22Rv1 (cell line): Measurements from ENCODE around the gene CFAP74.
A peak's percentile ranks its signal among the peaks of the same experiment; 100 is the strongest.

Experiments
- H3K27ac ChIP-seq: fragments of 450-650 bp; 2 replicates; pipeline ENCODE4 v1.5.1; 2017
- ZFX ChIP-seq: fragments of 450-650 bp; IDR thresholded peaks from 2 replicates; pipeline ENCODE4 v1.6.1; 2017; ENCODE audit warnings: antibody characterized with exemption, borderline replicate concordance
- TF ChIP-seq, protein P1 (sequence below): fragments of 450-650 bp; IDR thresholded peaks from 2 replicates; pipeline ENCODE4 v1.5.1; 2017; ENCODE audit warnings: mild to moderate bottlenecking

Gene CFAP74

DNA sequence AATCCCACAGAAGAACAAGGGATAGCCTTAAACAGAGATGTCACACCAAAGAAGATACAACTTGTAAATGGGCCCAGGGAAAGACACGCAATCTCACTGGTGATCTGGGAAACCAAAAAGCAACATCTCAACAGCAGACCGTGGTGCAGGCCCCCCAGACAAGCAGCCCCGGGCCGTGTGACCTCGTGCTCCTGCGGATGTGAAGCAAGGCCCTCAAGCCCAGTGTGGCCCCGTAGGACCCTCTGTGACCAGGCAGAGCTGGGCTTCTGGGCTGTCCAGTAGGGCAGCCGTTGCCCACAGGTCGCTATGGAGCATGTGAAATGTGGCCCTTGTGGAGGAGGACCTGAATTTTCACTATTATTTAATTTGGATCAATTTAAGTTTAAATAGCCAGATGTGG is 49.6 kb downstream of the CFAP74 start:
- TF ChIP-seq, protein P1, sequence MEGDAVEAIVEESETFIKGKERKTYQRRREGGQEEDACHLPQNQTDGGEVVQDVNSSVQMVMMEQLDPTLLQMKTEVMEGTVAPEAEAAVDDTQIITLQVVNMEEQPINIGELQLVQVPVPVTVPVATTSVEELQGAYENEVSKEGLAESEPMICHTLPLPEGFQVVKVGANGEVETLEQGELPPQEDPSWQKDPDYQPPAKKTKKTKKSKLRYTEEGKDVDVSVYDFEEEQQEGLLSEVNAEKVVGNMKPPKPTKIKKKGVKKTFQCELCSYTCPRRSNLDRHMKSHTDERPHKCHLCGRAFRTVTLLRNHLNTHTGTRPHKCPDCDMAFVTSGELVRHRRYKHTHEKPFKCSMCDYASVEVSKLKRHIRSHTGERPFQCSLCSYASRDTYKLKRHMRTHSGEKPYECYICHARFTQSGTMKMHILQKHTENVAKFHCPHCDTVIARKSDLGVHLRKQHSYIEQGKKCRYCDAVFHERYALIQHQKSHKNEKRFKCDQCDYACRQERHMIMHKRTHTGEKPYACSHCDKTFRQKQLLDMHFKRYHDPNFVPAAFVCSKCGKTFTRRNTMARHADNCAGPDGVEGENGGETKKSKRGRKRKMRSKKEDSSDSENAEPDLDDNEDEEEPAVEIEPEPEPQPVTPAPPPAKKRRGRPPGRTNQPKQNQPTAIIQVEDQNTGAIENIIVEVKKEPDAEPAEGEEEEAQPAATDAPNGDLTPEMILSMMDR = no peak
- no peak for TF ChIP-seq ZFX

DNA sequence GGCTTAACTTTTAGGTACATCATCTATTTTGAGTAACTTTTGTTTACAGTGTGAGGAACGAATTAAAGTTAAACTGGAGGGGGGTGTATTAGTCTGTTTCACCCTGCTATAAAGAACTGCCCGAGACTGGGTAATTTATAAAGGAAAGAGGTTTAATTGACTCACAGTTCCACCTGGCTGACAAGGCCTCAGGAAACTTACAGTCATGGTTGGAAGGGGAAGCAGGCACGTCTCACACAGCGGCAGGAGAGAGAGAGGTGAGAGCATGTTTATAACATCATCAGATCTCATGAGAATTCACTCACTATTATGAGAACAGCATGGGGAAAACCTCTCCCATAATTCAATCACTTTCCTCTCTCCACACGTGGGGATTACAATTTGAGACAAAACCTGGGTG is 52.6 kb downstream of the CFAP74 start:
- TF ChIP-seq ZFX = no peak
- TF ChIP-seq, protein P1 = no peak
- H3K27ac ChIP-seq = no peak overlapping the region

More for the DNA sequence above, 49.6 kb downstream of the CFAP74 start:
- H3K27ac ChIP-seq = no peak overlapping the region

DNA sequence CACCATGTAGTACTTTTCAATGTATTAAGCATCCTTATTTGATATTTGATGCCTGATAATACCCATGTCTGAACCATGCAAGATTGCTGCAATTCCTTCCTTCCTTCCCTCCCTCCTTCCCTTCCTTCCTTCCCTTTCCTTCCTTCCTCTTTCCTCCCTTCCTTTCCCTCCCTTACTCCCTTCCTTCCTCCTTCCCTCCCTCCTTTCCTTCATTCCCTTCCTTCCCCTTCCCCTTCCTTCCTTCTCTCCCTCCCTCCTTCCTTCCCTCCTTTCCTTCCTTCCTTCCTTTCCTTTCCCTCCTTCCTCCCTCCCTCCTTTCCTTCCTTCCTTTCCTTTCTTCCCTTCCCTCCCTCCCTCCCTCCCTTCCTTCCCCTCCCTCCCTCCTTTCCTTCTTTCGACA is 54.8 kb downstream of the CFAP74 start:
- TF ChIP-seq ZFX = no peak
- TF ChIP-seq, protein P1 = no peak
- no peak overlapping the region for H3K27ac ChIP-seq

DNA sequence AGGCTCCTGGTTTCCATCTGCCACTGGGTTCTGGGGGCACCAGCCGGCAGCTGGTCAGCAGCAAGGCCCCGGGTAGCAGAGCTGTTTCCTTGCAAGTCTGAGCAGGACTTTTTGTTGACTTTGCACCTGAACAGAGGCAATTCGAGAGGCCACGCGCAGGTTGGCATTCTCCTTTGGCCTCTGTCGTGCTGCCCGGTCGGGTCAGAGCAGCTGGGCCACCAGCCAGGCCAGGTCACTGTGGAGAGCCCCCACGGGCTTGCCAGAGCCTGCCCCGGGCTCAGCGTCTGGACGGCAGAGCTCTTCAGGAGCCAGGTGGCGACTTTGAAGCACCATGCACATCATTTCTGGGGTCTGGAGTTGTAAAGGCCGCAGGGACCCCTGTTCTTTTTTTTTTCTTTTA is 56.1 kb downstream of the CFAP74 start:
- TF ChIP-seq, protein P1 = no peak
- TF ChIP-seq ZFX = no peak
- H3K27ac ChIP-seq = no peak overlapping the region

DNA sequence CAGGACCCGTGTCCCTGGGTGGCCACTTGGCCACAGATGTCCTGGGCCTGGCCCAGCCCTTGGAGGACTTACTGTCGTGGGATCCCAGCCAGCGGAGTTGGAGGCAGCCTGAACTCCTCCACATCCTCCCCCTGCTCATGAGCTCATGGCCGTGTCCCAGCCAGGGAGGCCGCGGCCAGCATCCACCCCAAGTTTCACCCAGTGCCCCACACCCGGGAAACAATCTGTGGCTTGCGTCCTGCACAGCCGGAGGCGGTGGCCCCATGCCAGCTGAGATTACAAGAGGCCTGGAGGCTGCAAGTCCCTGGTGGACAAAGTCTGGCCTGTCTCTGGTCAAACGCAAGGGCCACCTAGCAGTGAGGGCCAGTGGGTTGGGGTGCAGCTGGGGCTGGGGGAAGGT is 57.0 kb downstream of the CFAP74 start:
- TF ChIP-seq, protein P1 = no peak
- TF ChIP-seq ZFX = no peak
- H3K27ac ChIP-seq = no peak overlapping the region

DNA sequence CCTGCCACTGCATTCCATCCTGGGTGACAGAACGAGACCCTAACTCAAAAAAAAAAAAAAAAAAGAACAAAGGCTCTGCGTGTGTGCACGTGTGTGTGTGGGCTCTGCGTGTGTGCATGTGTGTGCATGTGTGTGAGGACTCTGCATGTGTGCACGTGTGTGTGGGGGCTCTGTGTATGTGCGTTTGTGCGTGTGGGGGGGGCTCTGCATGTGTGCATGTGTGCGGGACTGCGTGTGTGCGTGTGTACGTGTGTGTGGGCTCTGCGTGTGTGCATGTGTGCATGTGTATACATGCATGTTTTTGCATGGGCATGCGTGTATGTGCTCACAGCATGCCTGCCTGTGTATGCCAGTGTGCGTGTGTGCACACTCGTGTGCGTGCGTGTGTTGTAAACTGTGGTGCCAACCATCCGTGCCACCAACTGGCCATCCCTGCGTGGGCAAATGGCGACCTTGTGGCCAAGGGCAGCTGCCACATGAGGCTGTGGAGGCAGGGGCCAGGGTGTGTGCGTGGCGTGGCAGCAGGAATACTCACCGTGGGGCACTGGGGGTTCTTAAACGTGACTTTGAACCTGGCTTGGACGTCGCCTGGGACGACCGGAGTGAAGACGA is 57.7 kb downstream of the CFAP74 start:
- TF ChIP-seq ZFX = no peak
- TF ChIP-seq, protein P1 = no peak
- H3K27ac ChIP-seq = no peak overlapping the region

DNA sequence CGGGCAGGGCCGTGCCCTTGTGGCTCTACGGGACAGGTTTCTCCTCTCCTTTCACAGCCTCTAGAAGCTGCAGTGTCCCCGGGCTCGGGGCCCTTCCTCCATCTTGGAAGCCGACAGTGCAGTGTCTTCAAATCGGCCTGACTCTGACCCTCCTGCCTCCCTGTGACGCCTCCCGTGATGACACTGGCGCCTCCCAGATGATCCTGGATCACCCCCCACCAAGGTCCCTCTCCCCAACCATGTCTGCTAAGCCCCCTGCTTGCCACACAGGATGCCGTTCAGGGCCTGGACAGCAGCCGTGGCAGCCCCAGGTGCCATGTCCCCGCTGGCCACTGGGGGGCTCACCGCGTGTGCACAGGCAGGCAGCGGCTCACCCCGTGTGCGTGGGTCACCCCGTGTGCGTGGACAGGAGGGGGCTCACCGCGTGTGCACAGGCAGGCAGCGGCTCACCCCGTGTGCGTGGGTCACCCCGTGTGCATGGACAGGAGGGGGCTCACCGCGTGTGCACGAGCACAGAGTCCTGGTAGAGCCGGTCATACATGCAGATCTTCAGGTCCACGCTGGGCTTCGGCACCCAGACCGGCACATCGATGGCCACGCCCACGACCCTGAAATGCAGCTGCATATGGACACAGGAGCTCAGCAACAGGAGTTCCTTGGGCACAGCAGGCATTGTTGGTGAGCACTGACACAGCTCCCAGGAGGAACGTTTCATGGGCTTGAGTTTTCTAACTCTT is 59.6 kb downstream of the CFAP74 start:
- no peak for TF ChIP-seq ZFX
- TF ChIP-seq, protein P1 = peak; percentile 91
- no peak overlapping the region for H3K27ac ChIP-seq
